IPS-NIHi11 (cell line): ENCODE data around the gene TAC4.

Source experiments
- DNase-seq: peaks from one replicate; pipeline ENCODE4 v3.0.0; 2012; ENCODE audit warnings: mixed read lengths, low spot score

The TAC4 gene

GRCh38 chr17:49872754-49873377, 25.0 kb upstream of the TAC4 start:
- no peak for DNase-seq

- DNase-seq: no peak
Observed at GRCh38 chr17:49871211-49871610, 23.3 kb upstream of the TAC4 start.

DNA sequence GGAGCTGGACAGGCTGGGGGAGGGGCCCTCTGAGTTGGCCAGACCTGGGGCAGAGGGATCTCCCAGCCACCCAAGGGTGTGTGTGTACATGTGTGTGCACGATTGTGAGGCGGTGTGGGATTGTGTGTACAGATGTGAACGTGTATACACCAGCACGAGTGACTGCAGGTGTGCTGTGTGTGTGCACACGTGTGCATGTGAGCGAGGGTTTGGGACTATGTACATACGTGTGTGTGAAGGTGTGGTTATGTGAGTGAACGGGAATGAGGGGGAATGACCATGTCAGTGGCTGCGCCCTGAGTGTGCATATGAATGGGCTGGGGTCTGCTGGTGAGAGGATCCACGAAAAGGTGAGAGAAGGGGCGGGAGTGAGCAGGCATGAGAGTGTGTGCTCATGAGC, 22.4 kb upstream of the TAC4 start:
- DNase-seq: no peak

- DNase-seq: no peak
Observed at GRCh38 chr17:49869038-49869374, 21.1 kb upstream of the TAC4 start.

- no peak for DNase-seq
Observed at GRCh38 chr17:49866882-49867413, 19.1 kb upstream of the TAC4 start.

GRCh38 chr17:49866019-49866380, 18.1 kb upstream of the TAC4 start:
- no peak for DNase-seq

GRCh38 chr17:49862781-49863331, 15.0 kb upstream of the TAC4 start:
- DNase-seq: peak; percentile 37

DNA sequence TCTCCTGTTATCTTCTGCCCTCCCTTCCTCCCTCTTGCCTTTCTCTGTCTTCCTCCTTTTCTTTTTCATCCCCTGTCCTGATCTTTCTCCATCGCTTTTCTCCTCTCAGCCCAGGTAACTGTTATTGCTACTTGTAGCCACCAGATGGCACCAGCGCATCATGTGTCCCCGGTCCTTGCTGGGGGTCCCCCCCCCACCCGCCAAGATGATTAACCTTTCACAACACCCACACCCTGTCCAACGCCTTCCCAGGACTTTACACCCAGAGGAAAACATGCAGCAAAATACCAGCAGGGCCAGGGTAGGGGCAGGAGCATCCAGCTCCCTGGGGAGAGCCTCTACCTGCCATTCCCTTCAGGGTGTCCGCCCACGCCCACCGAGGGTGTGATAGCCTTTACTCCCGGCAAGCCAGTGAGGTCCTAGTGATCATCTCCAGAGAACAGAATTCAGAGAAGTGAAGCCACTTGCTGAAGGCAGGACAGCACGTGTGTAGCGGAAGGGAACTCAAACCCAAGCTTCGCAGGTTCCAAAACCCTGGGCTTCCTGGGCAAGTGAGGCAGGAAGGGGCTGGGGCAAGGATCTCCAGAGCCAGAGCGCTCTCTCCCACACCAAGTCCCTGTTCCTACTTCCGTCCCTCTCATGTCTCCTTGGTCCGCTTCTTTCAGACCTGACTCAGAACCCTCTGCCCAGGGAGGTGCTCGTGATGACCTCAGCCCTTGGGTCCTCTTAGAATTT, 13.4 kb upstream of the TAC4 start:
- DNase-seq: peak; percentile 78

DNA sequence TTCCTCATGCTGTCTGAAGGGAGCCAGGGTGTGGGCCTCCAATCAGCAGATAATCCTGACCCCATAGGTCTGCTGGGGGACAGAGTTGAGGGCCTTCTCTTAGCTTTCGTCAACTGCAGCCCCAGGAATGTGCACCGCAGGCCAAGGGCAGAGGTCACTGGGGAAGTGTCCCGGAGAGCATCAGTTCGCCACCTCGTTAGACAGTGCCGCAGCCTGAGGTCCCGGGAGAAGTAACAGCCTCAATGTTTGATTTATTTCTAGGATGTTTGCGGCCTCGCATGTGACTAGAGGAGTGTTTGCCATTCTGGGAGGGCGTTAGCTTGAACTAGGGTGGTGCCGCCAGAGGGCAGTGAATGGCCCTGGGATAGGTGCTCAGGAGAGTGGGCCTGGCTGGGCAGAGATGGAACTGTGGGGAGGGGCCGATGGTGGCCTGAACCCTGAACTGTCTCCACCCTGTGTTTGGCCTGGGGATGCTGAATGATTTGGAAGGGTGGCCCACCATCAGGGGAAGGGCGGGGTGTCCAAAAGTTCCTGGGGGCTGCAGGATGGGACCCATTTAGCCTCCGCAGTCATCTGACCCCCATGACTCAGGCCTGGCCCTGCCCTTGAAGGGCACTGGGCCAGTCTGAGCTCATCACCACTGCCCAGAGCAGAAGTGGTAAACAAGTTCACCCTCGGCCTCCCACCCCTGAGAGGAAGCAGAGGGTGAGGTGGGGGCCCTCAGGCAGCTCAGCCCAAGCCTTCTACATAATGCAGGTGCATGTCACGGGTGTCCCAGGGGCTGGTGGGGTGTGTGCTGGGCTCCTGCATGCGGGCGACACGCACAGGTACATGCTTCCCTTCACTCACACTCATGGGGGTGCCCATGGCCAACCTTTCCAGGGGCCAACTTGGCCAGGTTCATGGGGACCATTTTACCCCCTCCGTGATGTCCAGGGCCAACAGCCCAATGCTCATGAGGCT, 12.4 kb upstream of the TAC4 start:
- DNase-seq: peak; percentile 50

- DNase-seq: no peak
Observed at GRCh38 chr17:49858796-49859195, 10.9 kb upstream of the TAC4 start.

- no peak for DNase-seq
Observed at GRCh38 chr17:49854126-49854525, 6.3 kb upstream of the TAC4 start.

DNA sequence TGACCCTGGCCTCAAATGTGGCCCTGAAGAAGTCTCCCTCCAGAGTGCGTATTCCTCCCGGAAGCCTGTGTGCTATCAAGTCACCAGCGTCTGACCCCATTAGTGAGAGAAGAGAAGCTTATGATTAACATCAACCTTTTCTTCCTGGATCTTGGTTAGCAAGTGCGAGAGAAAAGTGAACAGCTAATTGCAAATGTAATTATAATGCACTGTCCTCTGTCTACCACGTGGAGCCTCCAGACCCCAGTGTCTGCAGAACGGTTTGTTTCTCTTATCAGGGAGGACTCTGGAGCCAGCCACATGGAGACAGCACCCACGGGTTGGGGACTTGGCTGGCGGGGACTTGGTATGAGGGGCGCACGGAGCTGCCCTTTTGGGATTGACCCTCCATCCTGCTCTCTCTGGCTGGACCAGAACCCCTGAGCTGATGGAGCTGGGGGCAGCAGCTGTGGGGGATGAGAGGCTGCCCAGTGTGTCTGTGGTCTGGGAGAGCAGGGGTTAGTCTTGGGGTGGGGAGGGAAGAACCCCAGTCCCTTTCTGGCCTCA, 5.7 kb upstream of the TAC4 start:
- DNase-seq: no peak

DNA sequence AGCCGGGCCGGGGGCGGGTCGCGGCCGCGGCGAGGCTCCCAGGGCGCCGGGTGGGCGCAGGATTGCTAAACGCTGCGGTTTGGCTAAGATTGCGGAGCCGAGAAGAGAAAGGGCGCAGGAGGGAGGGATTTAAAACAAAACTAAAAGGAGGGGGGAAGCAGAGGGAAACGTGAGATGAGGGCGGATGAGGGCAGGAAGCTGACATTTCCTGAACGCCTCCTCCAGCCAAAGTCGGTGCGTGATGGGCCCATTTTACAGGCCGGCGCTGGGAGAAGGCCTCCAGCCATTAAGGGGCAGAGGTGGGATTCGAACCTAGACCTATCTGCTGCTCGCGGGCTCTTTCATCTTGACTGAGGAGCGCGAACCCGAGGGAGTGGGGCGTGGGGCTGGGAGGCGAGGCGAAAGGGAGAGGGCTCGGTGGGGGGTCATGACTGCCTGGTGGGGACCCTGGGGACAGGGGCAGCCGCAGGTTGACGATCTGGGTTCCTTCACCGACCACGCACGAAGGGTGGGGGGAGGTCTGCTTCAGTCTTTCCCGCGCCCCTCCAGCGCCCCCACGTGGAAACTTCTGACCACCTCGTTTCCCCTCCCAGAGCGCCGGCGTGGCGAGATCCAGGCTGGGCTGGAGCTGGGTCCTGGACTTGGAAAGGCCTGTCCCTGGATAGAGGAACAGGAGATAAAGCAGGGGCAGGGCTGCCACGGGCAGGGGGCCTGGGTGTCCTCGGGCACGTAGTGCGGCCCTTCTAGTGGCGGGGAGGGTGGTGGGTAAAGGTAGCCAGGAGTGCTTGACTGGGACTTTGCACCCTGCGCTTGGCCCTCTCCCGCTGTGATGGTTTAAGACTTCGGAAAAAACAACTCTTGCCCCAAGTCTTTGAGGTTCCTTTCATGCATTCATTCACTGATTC, 3.8 kb upstream of the TAC4 start:
- peak; percentile 79 for DNase-seq

GRCh38 chr17:49850772-49851386, 3.0 kb upstream of the TAC4 start:
- peak; percentile 49 for DNase-seq

DNA sequence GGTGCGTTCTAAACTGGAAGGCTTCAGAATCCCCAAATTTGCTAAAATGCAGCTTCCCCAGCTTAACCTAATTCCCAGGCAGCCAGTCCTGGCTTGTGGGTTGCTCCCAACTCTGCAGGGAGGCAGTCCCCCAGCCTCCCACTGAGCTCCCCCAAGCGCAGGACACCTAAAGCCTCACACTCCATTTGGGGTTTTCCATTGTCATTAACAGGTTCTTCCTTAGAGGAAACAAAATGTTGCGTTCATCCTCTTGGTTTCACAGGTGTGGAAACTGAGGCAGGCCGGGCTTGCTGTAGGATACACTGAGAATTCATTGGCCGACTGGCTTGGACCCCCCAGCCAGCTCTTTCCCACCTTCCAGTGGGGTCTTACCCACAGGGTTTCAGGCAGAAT, 2.3 kb upstream of the TAC4 start:
- no peak for DNase-seq

DNA sequence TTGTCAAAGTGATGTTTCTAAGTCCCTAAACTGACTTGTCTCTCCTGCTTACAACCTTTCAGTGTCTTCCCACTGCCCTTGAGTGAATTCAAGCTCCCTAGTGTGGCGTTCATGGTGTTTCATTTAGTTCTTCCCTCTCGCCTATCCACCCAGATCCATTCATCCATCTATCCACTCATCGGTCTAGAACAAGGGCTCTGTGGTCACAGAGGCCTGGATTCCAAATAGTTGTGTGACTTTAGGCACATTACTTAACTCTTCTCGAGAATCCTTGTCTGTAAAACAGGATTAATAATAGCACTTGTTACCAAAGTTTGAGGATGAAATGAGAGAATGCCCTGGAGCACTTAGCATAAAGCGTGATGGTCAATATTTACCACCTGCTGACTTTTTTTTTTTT, 870 bp upstream of the TAC4 start:
- no peak for DNase-seq

- DNase-seq: no peak
Observed at GRCh38 chr17:49846938-49847712, 744 bp downstream of the TAC4 start.

DNA sequence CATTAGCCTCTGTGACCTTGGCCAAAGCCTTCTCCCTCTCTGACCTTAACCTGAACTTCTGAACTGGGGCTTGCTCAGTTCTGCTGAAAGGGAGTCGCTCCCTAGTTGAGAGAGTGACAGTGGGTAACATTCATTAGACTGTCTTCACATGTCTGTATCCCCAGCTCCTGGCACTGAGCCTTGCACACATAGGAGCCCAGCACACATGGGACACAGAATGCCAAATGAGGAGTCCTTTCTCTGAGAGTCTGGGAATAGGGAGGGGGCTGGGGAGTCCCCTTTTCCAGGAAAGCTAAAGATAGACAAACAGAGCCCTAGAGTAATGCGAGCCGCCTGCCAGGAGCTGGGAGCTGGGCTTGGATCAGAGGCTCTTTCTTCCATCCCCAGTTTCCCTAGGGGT, 2.5 kb downstream of the TAC4 start:
- no peak for DNase-seq

DNA sequence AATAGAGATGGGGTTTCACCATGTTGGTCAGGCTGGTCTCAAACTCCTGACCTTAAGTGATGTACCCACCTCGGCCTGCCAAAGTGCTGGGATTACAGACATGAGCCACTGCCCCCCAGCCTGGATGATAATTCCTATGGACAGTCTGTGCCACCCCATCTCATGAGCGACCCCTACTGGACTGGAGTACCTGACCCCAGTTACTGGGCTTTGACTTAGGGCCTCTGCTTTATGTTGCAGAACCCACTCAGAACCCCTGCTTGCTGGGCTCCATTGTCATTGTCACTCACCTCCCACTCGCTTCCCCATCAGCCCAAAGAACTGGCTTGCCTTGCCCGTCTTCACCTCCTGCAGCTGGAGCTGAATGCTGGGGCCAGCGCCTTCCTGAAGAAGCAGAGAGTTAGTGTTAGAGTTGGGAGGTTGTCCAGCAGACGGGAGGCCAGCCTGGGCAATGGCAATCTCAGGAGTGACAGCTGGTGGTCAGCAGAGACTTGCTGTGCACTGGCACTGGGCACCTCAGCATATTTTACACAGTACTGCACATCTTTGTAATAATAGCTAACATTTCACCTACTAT, 4.0 kb downstream of the TAC4 start:
- peak; percentile 68 for DNase-seq
